ENCODE results near the gene COLGALT1. TPM values are rescaled to one million over a fixed set of nuclear protein-coding genes. Genes with fewer than 3 reads are reported as not detected.

COLGALT1 gene
- polyA plus RNA-seq, 1 experiment = 89.0 TPM

GRCh38 chr19:17520865-17521264 lies 34.6 kb upstream of the COLGALT1 start:
- POLR2A ChIA-PET = no interaction called here
- DNase-seq (ENCODE audit: low read depth, low spot score) = no peak
- H3K27me3 ChIP-seq (ENCODE audit: control insufficient read depth, insufficient read depth, low read length) = peaks cover 3% of the 10 kb centered on the region
- TF ChIP-seq CTCF (IDR thresholded peaks at IDR 0.05; ENCODE audit: low read depth, low read length) = no peak
- CTCF ChIA-PET = interaction anchor here (0.5 kb wide), 1 partner anchor 23 kb away, joined by 5 read pairs; no protein-coding TSS in a partner anchor
- no peak overlapping the region for H3K27ac ChIP-seq (ENCODE audit: low read depth, low read length)
- H3K4me3 ChIP-seq (ENCODE audit: low read depth, low read length) = no peak overlapping the region
- peaks cover 47% of the 10 kb centered on the region for H3K9me3 ChIP-seq (ENCODE audit: control insufficient read depth, insufficient read depth, low read length)

GRCh38 chr19:17522988-17523872 lies 32.2 kb upstream of the COLGALT1 start:
- POLR2A ChIA-PET = no interaction called here
- Histone ChIP-seq H3K9me3 (ENCODE audit: control insufficient read depth, insufficient read depth, low read length) (peaks cover 28% of the 10 kb centered on the region), H3K27me3 (ENCODE audit: control insufficient read depth, insufficient read depth, low read length) (no peaks in the 10 kb centered on the region), H3K27ac (ENCODE audit: low read depth, low read length) (no peak overlapping the region), H3K4me3 (ENCODE audit: low read depth, low read length) (no peak overlapping the region)
- no peak for TF ChIP-seq CTCF (IDR thresholded peaks at IDR 0.05; ENCODE audit: low read depth, low read length)
- no peak for DNase-seq (ENCODE audit: low read depth, low spot score)
- CTCF ChIA-PET = no interaction called here

- CTCF ChIA-PET = no interaction called here
- POLR2A ChIA-PET = no interaction called here
- TF ChIP-seq CTCF (IDR thresholded peaks at IDR 0.05; ENCODE audit: low read depth, low read length) = no peak
- DNase-seq (ENCODE audit: low read depth, low spot score) = no peak
- Histone ChIP-seq H3K4me3 (ENCODE audit: low read depth, low read length) (no peak overlapping the region), H3K27me3 (ENCODE audit: control insufficient read depth, insufficient read depth, low read length) (no peaks in the 10 kb centered on the region), H3K9me3 (ENCODE audit: control insufficient read depth, insufficient read depth, low read length) (peaks cover 31% of the 10 kb centered on the region), H3K27ac (ENCODE audit: low read depth, low read length) (no peak overlapping the region)
Measured at GRCh38 chr19:17524651-17525050, 30.8 kb upstream of the COLGALT1 start.

GRCh38 chr19:17525141-17525540 lies 30.3 kb upstream of the COLGALT1 start:
- ChIA-PET POLR2A (no interaction called here), CTCF (no interaction called here)
- H3K9me3 ChIP-seq (ENCODE audit: control insufficient read depth, insufficient read depth, low read length) = peaks cover 31% of the 10 kb centered on the region
- no peak overlapping the region for H3K4me3 ChIP-seq (ENCODE audit: low read depth, low read length)
- no peak overlapping the region for H3K27ac ChIP-seq (ENCODE audit: low read depth, low read length)
- TF ChIP-seq CTCF (IDR thresholded peaks at IDR 0.05; ENCODE audit: low read depth, low read length) = no peak
- H3K27me3 ChIP-seq (ENCODE audit: control insufficient read depth, insufficient read depth, low read length) = no peaks in the 10 kb centered on the region
- DNase-seq (ENCODE audit: low read depth, low spot score) = no peak

GRCh38 chr19:17526922-17527321 lies 28.5 kb upstream of the COLGALT1 start:
- no peaks in the 10 kb centered on the region for H3K27me3 ChIP-seq (ENCODE audit: control insufficient read depth, insufficient read depth, low read length)
- no peak for DNase-seq (ENCODE audit: low read depth, low spot score)
- POLR2A ChIA-PET = no interaction called here
- CTCF ChIA-PET = no interaction called here
- H3K27ac ChIP-seq (ENCODE audit: low read depth, low read length) = no peak overlapping the region
- no peak overlapping the region for H3K4me3 ChIP-seq (ENCODE audit: low read depth, low read length)
- TF ChIP-seq CTCF (IDR thresholded peaks at IDR 0.05; ENCODE audit: low read depth, low read length) = no peak
- peaks cover 25% of the 10 kb centered on the region for H3K9me3 ChIP-seq (ENCODE audit: control insufficient read depth, insufficient read depth, low read length)

Data from AG04450 (cell line).